Bronchial epithelial cell (primary cell): ENCODE measurements around the gene CACNA2D4. TPM values are rescaled to one million over a fixed set of nuclear protein-coding genes. Genes with fewer than 3 reads are reported as not detected.

Experiments used
- DNase-seq: peaks from one replicate; pipeline ENCODE4 v3.0.0-alpha.2; 2010; ENCODE audit warnings: low read depth
- FAIRE-seq: peaks from 2 replicates; lab custom pipeline; 2011; peaks lifted over from hg19 to GRCh38; lab: Jason Lieb, UNC
- H3K27me3 ChIP-seq: 2 replicates; pipeline ENCODE4 v1.5.1; 2011; ENCODE audit warnings: low read length; ENCODE audit not compliant: control insufficient read depth, insufficient read depth
- H3K36me3 ChIP-seq: 2 replicates; pipeline ENCODE4 v1.5.1; 2011; ENCODE audit warnings: low read length; ENCODE audit not compliant: control insufficient read depth, insufficient read depth
- H3K4me3 ChIP-seq: 2 replicates; pipeline ENCODE4 v1.5.1; 2011; ENCODE audit warnings: mild to moderate bottlenecking, low read depth, low read length, control low read depth
- CTCF ChIP-seq: IDR thresholded peaks from 2 replicates; pipeline ENCODE4 v1.5.1; 2011; ENCODE audit warnings: mild to moderate bottlenecking, moderate library complexity, low read length, control low read depth, inconsistent platforms; ENCODE audit not compliant: insufficient read depth, severe bottlenecking
- total RNA-seq: library from RNA; depleted of rRNA; stranded (reverse); fragments of >200 nt; gene quantifications from 2 replicates; pipeline ENCODE4 v1.2.1, GENCODE V29; 2014

CACNA2D4 gene
- total RNA-seq, 1 donor from 2014 or later = not detected

- FAIRE-seq (no peak), DNase-seq (peak; percentile 82)
- Histone ChIP-seq H3K27me3 (no peaks in the 10 kb centered on the region), H3K4me3 (no peak overlapping the region), H3K36me3 (peaks cover 2% of the 10 kb centered on the region)
- no peak for TF ChIP-seq CTCF
These were observed 140.7 kb downstream of the CACNA2D4 start for GRCh38 chr12:1777798-1778197.

- H3K27me3 ChIP-seq = no peaks in the 10 kb centered on the region
- peak; percentile 93 for DNase-seq
- peak; percentile 89 for FAIRE-seq
These were observed 142.1 kb downstream of the CACNA2D4 start for GRCh38 chr12:1776170-1776921.

GRCh38 chr12:1773937-1774655 is 144.4 kb downstream of the CACNA2D4 start:
- TF ChIP-seq CTCF = no peak
- H3K36me3 ChIP-seq = peaks cover 3% of the 10 kb centered on the region
- no peaks in the 10 kb centered on the region for H3K27me3 ChIP-seq
- no peak overlapping the region for H3K4me3 ChIP-seq
- FAIRE-seq (no peak), DNase-seq (no peak)

More at GRCh38 chr12:1776170-1776921, 142.1 kb downstream of the CACNA2D4 start:
- Histone ChIP-seq H3K4me3 (no peak overlapping the region), H3K36me3 (peaks cover 2% of the 10 kb centered on the region)
- TF ChIP-seq CTCF = no peak

- FAIRE-seq (no peak), DNase-seq (peak; percentile 91)
- Histone ChIP-seq H3K27me3 (no peaks in the 10 kb centered on the region), H3K36me3 (peaks cover 3% of the 10 kb centered on the region), H3K4me3 (no peak overlapping the region)
- TF ChIP-seq CTCF = no peak
These were observed 148.5 kb downstream of the CACNA2D4 start for GRCh38 chr12:1769809-1770494.

GRCh38 chr12:1768615-1769014 is 149.8 kb downstream of the CACNA2D4 start:
- no peak for TF ChIP-seq CTCF
- FAIRE-seq (no peak), DNase-seq (no peak)
- Histone ChIP-seq H3K27me3 (no peaks in the 10 kb centered on the region), H3K4me3 (no peak overlapping the region), H3K36me3 (peaks cover 3% of the 10 kb centered on the region)
